Testis (tissue), 3 donors: ENCODE measurements around the gene NELL1. TPM values are rescaled to one million over a fixed set of nuclear protein-coding genes. Genes with fewer than 3 reads are reported as not detected.

Experiments used
- DNase-seq: peaks from one replicate; pipeline ENCODE4 v3.0.0-alpha.2; 2019
- H3K27ac ChIP-seq, 2 donors: fragments of 200-600 bp; sonication (generic); one replicate each; pipeline ENCODE4 v1.5.1; 2019
- H3K27me3 ChIP-seq: fragments of 200-600 bp; sonication (generic); one replicate; pipeline ENCODE4 v1.5.1; 2019
- H3K36me3 ChIP-seq: fragments of 200-600 bp; sonication (generic); one replicate; pipeline ENCODE4 v1.5.1; 2017; ENCODE audit warnings: low read depth; ENCODE audit errors: missing control alignments
- H3K4me1 ChIP-seq: fragments of 200-600 bp; sonication (generic); one replicate; pipeline ENCODE4 v1.5.1; 2019
- H3K4me3 ChIP-seq, 2 donors: fragments of 200-600 bp; sonication (generic); one replicate each; pipeline ENCODE4 v1.5.1; 2017 to 2019
- H3K9me3 ChIP-seq: fragments of 200-600 bp; sonication (generic); one replicate; pipeline ENCODE4 v1.5.1; 2017
- CTCF ChIP-seq, 3 experiments: fragments of 450-650 bp in 2 of 3; fragments of 200-600 bp in 1 of 3; sonication (generic) in 1 of 3; IDR thresholded peaks; one replicate each; pipeline ENCODE4 v1.5.1; 2016 to 2019; ENCODE audit warnings: antibody characterized with exemption in 3 of 3, mild to moderate bottlenecking in 2 of 3, moderate library complexity in 1 of 3
- POLR2A ChIP-seq: fragments of 450-650 bp; IDR thresholded peaks from one replicate; pipeline ENCODE4 v1.6.1; 2017; ENCODE audit warnings: antibody characterized with exemption, mild to moderate bottlenecking, moderate library complexity
- WGBS, 2 donors: methylation state at CpG; one replicate each; pipeline ENCODE4 v1.1.5; 2018; 5-methylcytosine and 5-hydroxymethylcytosine counted together
- intact Hi-C: fragments of 100-400 bp; cut with DNase I; formaldehyde crosslinking; loops from one replicate; pipeline ENCODE4 v1.15.1; 2023; ENCODE audit warnings: low total_unique reads
- polyA plus RNA-seq: library from polyadenylated mRNA; stranded (reverse); fragments of 350-450 nt; fragmentation: Illumina TruSeq; extraction: RNeasy Lipid Tissue Mini Kit (QIAGEN cat#74804); gene quantifications from one replicate; pipeline ENCODE4 v1.2.3, GENCODE V29; 2014; ENCODE audit warnings: low read depth, low replicate concordance; ENCODE audit not compliant: insufficient read depth
- total RNA-seq, 2 donors: library from RNA; depleted of rRNA; stranded (reverse); fragments of >200 nt; gene quantifications; one replicate each; pipeline ENCODE4 v1.2.3, GENCODE V29; 2016

NELL1 gene
- total and polyA plus RNA-seq, 3 donors from 2014 or later = 4.9 to 8.9 (median 7.0) TPM

GRCh38 chr11:21414953-21415352 lies 745.6 kb downstream of the NELL1 start:
- no peaks in the 10 kb centered on the region for H3K36me3 ChIP-seq
- H3K9me3 ChIP-seq = no peaks in the 10 kb centered on the region
- no peak overlapping the region for H3K27ac ChIP-seq
- no peaks in the 10 kb centered on the region for H3K4me1 ChIP-seq
- TF ChIP-seq CTCF (IDR thresholded peaks at IDR 0.05) = no peak
- TF ChIP-seq POLR2A = no peak
- no peak overlapping the region for H3K4me3 ChIP-seq
- intact Hi-C loops = no loop called here
- H3K27me3 ChIP-seq = no peaks in the 10 kb centered on the region
- no peak for DNase-seq
- 55 to 71% methylated on average over 2 of the region's 2 CpGs for WGBS, 2 donors

GRCh38 chr11:21415606-21416005 lies 746.2 kb downstream of the NELL1 start:
- whole genome bisulfite sequencing, 2 donors = 65 to 68% methylated on average over 2 of the region's 2 CpGs
- H3K27ac ChIP-seq = no peak overlapping the region
- no peaks in the 10 kb centered on the region for H3K27me3 ChIP-seq
- no peaks in the 10 kb centered on the region for H3K4me1 ChIP-seq
- intact Hi-C loops = no loop called here
- DNase-seq = no peak
- TF ChIP-seq POLR2A (no peak), CTCF (IDR thresholded peaks at IDR 0.05) (no peak)
- no peak overlapping the region for H3K4me3 ChIP-seq
- no peaks in the 10 kb centered on the region for H3K36me3 ChIP-seq
- H3K9me3 ChIP-seq = no peaks in the 10 kb centered on the region

GRCh38 chr11:21421711-21422329 lies 752.4 kb downstream of the NELL1 start:
- no peak for DNase-seq
- Histone ChIP-seq H3K27me3 (no peaks in the 10 kb centered on the region), H3K4me1 (no peaks in the 10 kb centered on the region), H3K36me3 (no peaks in the 10 kb centered on the region), H3K9me3 (no peaks in the 10 kb centered on the region), H3K4me3 (no peak overlapping the region), H3K27ac (no peak overlapping the region)
- TF ChIP-seq CTCF (IDR thresholded peaks at IDR 0.05) (no peak), POLR2A (no peak)
- intact Hi-C loops = no loop called here
- WGBS, 2 donors = 66 to 77% methylated on average over 5 of the region's 5 CpGs

- DNase-seq = no peak
- H3K27me3 ChIP-seq = no peaks in the 10 kb centered on the region
These were observed 757.5 kb downstream of the NELL1 start for GRCh38 chr11:21426931-21427330.

More at GRCh38 chr11:21426931-21427330, 757.5 kb downstream of the NELL1 start:
- Histone ChIP-seq H3K4me1 (no peaks in the 10 kb centered on the region), H3K9me3 (no peaks in the 10 kb centered on the region), H3K27ac (no peak overlapping the region), H3K36me3 (no peaks in the 10 kb centered on the region), H3K4me3 (no peak overlapping the region)
- no peak for TF ChIP-seq CTCF (IDR thresholded peaks at IDR 0.05)
- no peak for TF ChIP-seq POLR2A
- intact Hi-C loops = no loop called here
- 77 to 87% methylated on average over 3 of the region's 3 CpGs for WGBS, 2 donors
